ENCODE measurements around the gene THSD7B. TPM values are rescaled to one million over a fixed set of nuclear protein-coding genes. Genes with fewer than 3 reads are reported as not detected.

Gene THSD7B
- total and polyA plus RNA-seq, 8 donors: 0.13 to 4.5 (median 2.7) TPM

DNA sequence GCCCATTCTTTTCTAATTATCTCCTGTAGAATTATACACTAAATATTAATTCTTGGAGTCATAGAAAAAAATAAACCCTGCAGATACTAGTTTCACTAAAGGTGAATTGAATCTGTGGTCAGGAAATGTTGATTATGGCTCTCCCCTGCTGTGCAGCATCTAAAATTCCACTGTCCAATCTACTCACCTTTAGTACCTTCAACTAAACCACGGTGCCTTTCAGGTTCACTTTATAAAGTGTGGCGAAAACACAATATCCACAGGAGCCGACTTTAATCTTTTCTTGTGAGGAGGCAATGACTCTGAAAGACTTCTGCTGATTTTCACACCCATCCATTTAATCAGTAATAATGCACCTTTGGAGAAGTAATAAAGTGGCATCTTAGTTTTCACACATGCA, 402.3 kb downstream of the THSD7B start:
- no peaks in the 10 kb centered on the region for H3K4me1 ChIP-seq
- no peaks in the 10 kb centered on the region for H3K36me3 ChIP-seq
- H3K27me3 ChIP-seq: no peaks in the 10 kb centered on the region
- H3K27ac ChIP-seq: no peak overlapping the region
- DNase-seq: no peak
- TF ChIP-seq, protein P1, sequence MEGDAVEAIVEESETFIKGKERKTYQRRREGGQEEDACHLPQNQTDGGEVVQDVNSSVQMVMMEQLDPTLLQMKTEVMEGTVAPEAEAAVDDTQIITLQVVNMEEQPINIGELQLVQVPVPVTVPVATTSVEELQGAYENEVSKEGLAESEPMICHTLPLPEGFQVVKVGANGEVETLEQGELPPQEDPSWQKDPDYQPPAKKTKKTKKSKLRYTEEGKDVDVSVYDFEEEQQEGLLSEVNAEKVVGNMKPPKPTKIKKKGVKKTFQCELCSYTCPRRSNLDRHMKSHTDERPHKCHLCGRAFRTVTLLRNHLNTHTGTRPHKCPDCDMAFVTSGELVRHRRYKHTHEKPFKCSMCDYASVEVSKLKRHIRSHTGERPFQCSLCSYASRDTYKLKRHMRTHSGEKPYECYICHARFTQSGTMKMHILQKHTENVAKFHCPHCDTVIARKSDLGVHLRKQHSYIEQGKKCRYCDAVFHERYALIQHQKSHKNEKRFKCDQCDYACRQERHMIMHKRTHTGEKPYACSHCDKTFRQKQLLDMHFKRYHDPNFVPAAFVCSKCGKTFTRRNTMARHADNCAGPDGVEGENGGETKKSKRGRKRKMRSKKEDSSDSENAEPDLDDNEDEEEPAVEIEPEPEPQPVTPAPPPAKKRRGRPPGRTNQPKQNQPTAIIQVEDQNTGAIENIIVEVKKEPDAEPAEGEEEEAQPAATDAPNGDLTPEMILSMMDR (IDR thresholded peaks at IDR 0.05): no peak
- intact Hi-C loops (cut with DNase I): no loop called here
- ATAC-seq: no peak
- no peaks in the 10 kb centered on the region for H3K9me3 ChIP-seq
- no peak overlapping the region for H3K4me3 ChIP-seq

DNA sequence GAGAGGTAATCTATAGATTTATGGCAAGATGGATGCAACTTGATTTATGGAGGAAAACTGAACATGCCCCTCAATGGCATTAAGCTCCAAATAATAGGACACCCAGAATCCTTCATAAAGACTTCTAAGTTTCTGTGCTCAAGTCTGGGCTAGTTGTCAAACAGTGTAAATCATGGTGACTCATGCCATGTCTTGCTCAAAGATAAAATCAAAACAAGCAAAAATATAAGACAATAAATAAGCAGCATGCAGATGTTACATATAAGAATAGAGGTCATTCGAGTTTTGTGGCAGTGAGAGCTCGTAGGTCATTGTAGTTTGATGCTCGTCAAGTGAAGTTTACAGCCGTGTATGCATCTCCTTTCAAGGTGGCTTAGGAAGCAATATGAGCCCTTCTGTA, 403.2 kb downstream of the THSD7B start:
- H3K4me3 ChIP-seq: no peak overlapping the region
- no peak overlapping the region for H3K27ac ChIP-seq
- intact Hi-C loops (cut with DNase I): no loop called here
- no peaks in the 10 kb centered on the region for H3K36me3 ChIP-seq
- H3K4me1 ChIP-seq: no peaks in the 10 kb centered on the region
- TF ChIP-seq, protein P1 (IDR thresholded peaks at IDR 0.05): no peak
- no peaks in the 10 kb centered on the region for H3K27me3 ChIP-seq
- DNase-seq: no peak
- H3K9me3 ChIP-seq: no peaks in the 10 kb centered on the region
- no peak for ATAC-seq

DNA sequence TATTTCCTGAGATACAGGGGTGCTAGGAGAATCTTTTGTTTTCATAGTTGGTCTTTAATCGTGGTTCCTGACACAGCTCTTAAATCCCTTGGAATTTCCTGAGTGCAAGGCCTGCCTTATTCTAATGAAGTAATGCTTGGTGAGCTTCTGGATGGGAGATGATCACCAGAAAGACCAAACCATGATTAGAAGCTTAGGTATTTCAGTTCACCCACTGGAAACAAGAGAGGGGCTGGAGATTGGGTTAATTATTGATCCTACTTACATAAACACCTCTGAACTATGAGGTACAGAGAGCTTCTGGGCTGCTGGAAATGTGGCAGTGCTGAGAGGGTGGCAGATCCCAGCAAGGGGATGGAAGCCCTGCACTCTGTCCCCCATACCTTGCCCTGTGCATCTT, 406.8 kb downstream of the THSD7B start:
- no peak overlapping the region for H3K27ac ChIP-seq
- no peak for DNase-seq
- intact Hi-C loops (cut with DNase I): no loop called here
- TF ChIP-seq, protein P1 (IDR thresholded peaks at IDR 0.05): no peak
- ATAC-seq: no peak
- H3K4me3 ChIP-seq: no peak overlapping the region
- no peaks in the 10 kb centered on the region for H3K9me3 ChIP-seq
- H3K4me1 ChIP-seq: no peaks in the 10 kb centered on the region
- no peaks in the 10 kb centered on the region for H3K27me3 ChIP-seq
- no peaks in the 10 kb centered on the region for H3K36me3 ChIP-seq

DNA sequence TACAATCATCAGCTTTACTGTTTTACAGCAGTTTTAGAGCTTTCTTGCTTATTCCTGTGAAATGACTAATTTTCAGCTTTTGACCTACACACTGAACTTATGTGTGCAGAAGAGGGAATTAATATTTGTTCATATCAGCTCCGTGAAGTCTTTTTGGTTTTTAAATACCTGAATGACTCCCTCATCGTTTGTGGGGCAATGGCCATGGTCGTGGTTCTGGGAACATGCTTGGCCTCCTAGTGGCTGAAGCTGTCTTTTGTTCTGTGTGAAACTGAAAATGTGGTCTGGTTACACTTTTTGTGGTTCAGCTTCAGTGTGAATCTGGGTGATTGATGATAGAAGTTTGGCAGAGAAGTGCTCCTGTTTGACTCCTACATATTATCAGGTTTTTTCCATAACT, 408.1 kb downstream of the THSD7B start:
- TF ChIP-seq, protein P1 (IDR thresholded peaks at IDR 0.05): no peak
- Histone ChIP-seq H3K27me3 (no peaks in the 10 kb centered on the region), H3K27ac (no peak overlapping the region), H3K36me3 (no peaks in the 10 kb centered on the region), H3K9me3 (no peaks in the 10 kb centered on the region), H3K4me3 (no peak overlapping the region), H3K4me1 (no peaks in the 10 kb centered on the region)
- DNase-seq (no peak), ATAC-seq (no peak)
- intact Hi-C loops (cut with DNase I): no loop called here

DNA sequence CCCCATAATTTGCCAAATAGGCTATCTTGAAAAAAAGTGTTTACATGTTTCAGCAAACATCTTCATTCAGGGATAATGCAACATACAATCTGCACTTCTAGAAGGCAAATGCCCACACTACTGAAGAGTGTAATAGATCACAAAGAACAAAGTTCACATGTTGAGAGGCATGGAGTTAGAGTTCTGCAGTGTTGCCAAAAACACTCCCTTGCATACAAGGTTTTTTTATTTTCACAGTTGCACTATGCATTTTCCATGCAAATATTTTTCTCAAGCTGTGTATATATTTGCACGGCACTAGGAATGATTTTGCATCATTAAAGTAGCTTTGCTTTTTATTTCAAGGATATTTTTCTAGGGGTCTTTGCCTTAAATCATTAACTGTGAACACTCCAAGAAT, 409.9 kb downstream of the THSD7B start:
- Histone ChIP-seq H3K27me3 (no peaks in the 10 kb centered on the region), H3K4me3 (no peak overlapping the region), H3K36me3 (no peaks in the 10 kb centered on the region), H3K27ac (no peak overlapping the region), H3K4me1 (no peaks in the 10 kb centered on the region), H3K9me3 (no peaks in the 10 kb centered on the region)
- ATAC-seq: peak; percentile 41
- TF ChIP-seq, protein P1 (IDR thresholded peaks at IDR 0.05): no peak
- intact Hi-C loops (cut with DNase I): no loop called here
- DNase-seq: peak in 1 of 4 donors; percentile 7
